GM18951 (cell line): ENCODE measurements around the gene GPR146.

ENCODE experiments used
- POLR2A ChIP-seq: IDR thresholded peaks from 4 replicates; pipeline ENCODE4 v1.6.1; 2011; ENCODE audit warnings: mild to moderate bottlenecking; ENCODE audit not compliant: insufficient read length, insufficient read depth; ENCODE audit errors: extremely low read depth
- in situ Hi-C: fragments of 300-500 bp; cut with MboI; formaldehyde crosslinking; loops from one replicate; pipeline ENCODE4 v1.12.0; 2022; ENCODE audit warnings: low sequenced_read_pairs, mixed read lengths, inconsistent platforms; ENCODE audit not compliant: unreplicated experiment

The GPR146 gene

GRCh38 chr7:1093502-1093843 is 49.1 kb downstream of the GPR146 start:
- no peak for TF ChIP-seq POLR2A
- in situ Hi-C loops, result no loop called here

- in situ Hi-C loops, result no loop called here
Measured at GRCh38 chr7:1093916-1094508, 49.7 kb downstream of the GPR146 start.

GRCh38 chr7:1094870-1095269 is 50.5 kb downstream of the GPR146 start:
- no peak for TF ChIP-seq POLR2A
- in situ Hi-C loops, result no loop called here

More at GRCh38 chr7:1093916-1094508, 49.7 kb downstream of the GPR146 start:
- no peak for TF ChIP-seq POLR2A

GRCh38 chr7:1095621-1096155 is 51.3 kb downstream of the GPR146 start:
- in situ Hi-C loops, result no loop called here

GRCh38 chr7:1096156-1097119 is 52.1 kb downstream of the GPR146 start:
- no peak for TF ChIP-seq POLR2A
- in situ Hi-C loops, result no loop called here

More at GRCh38 chr7:1095621-1096155, 51.3 kb downstream of the GPR146 start:
- TF ChIP-seq POLR2A, result no peak

- TF ChIP-seq POLR2A, result no peak
- in situ Hi-C loops, result no loop called here
Measured at GRCh38 chr7:1097120-1097504, 52.8 kb downstream of the GPR146 start.

- in situ Hi-C loops, result no loop called here
- no peak for TF ChIP-seq POLR2A
Measured at GRCh38 chr7:1098243-1099153, 54.2 kb downstream of the GPR146 start.

- in situ Hi-C loops, result no loop called here
- TF ChIP-seq POLR2A, result no peak
Measured at GRCh38 chr7:1099154-1099542, 54.8 kb downstream of the GPR146 start.

- in situ Hi-C loops, result no loop called here
- no peak for TF ChIP-seq POLR2A
Measured at GRCh38 chr7:1099637-1100036, 55.3 kb downstream of the GPR146 start.

- TF ChIP-seq POLR2A, result no peak
- in situ Hi-C loops, result no loop called here
Measured at GRCh38 chr7:1100386-1100785, 56.0 kb downstream of the GPR146 start.

- no peak for TF ChIP-seq POLR2A
- in situ Hi-C loops, result no loop called here
Measured at GRCh38 chr7:1100834-1101562, 56.7 kb downstream of the GPR146 start.

- no peak for TF ChIP-seq POLR2A
- in situ Hi-C loops, result no loop called here
Measured at GRCh38 chr7:1101563-1102431, 57.5 kb downstream of the GPR146 start.
